Caco-2 (cell line): ENCODE data around the gene NFKBIA. TPM values are rescaled to one million over a fixed set of nuclear protein-coding genes. Genes with fewer than 3 reads are reported as not detected.

Experiments used
- BruUV-seq: library from RNA; stranded (reverse); fragments of 400-500 nt; replicated peaks from 2 replicates; lab custom pipeline; 2021; lab: Mats Ljungman, UMichigan
- CTCF ChIA-PET: fragments of 300-600 bp; sonication (Branson Sonifier 250); formaldehyde crosslinking; loops from one replicate; lab custom pipeline; 2022; ENCODE audit warnings: antibody characterized with exemption; lab: Charles Lee
- POLR2A ChIA-PET: fragments of 300-600 bp; sonication (Branson Sonifier 250); formaldehyde crosslinking; loops from one replicate; lab custom pipeline; 2022; ENCODE audit warnings: antibody characterized with exemption; lab: Charles Lee
- DNase-seq, 2 experiments: peaks; one replicate each; pipeline versions ENCODE4 v3.0.0 to v3.0.0-alpha.2; 2020 to 2022
- H3K27me3 ChIP-seq: replicated peaks from 2 replicates; pipeline ENCODE4 v1.6.0; 2011; ENCODE audit warnings: low read length; ENCODE audit not compliant: control insufficient read depth, insufficient read depth
- H3K36me3 ChIP-seq: 2 replicates; pipeline ENCODE4 v1.5.1; 2011; ENCODE audit warnings: low read length; ENCODE audit not compliant: control insufficient read depth, insufficient read depth
- H3K4me1 ChIP-seq: fragments of 250-450 bp; sonication (Bioruptor Pico); 2 replicates; pipeline ENCODE4 v1.5.1; 2020; ENCODE audit warnings: mild to moderate bottlenecking
- H3K4me3 ChIP-seq: 2 replicates; pipeline ENCODE4 v1.5.1; 2011; ENCODE audit warnings: low read depth, mild to moderate bottlenecking, control low read depth, low read length
- H3K9me3 ChIP-seq: fragments of 250-450 bp; sonication (Bioruptor Pico); 2 replicates; pipeline ENCODE4 v1.5.1; 2020; ENCODE audit warnings: mild to moderate bottlenecking, moderate library complexity
- H3K27ac Mint-ChIP-seq: one replicate; pipeline ENCODE4 v1.8.0; 2022; ENCODE audit warnings: mixed read lengths; ENCODE audit not compliant: unreplicated experiment
- H3K27me3 Mint-ChIP-seq: one replicate; pipeline ENCODE4 v1.8.0; 2022; ENCODE audit warnings: mixed read lengths; ENCODE audit not compliant: insufficient read depth, unreplicated experiment
- H3K36me3 Mint-ChIP-seq: one replicate; pipeline ENCODE4 v1.8.0; 2022; ENCODE audit warnings: mild to moderate bottlenecking, mixed read lengths; ENCODE audit not compliant: insufficient read depth, unreplicated experiment
- H3K4me1 Mint-ChIP-seq: one replicate; pipeline ENCODE4 v1.8.0; 2022; ENCODE audit warnings: low read depth, mixed read lengths; ENCODE audit not compliant: unreplicated experiment
- H3K4me3 Mint-ChIP-seq: one replicate; pipeline ENCODE4 v1.8.0; 2022; ENCODE audit warnings: mild to moderate bottlenecking, moderate library complexity, mixed read lengths; ENCODE audit not compliant: unreplicated experiment
- H3K9me3 Mint-ChIP-seq: one replicate; pipeline ENCODE4 v1.8.0; 2022; ENCODE audit warnings: mixed read lengths; ENCODE audit not compliant: unreplicated experiment
- CTCF ChIP-seq, 2 experiments: fragments of 200-600 bp in 1 of 2; IDR thresholded peaks; 1 replicate in 1 of 2; 2 replicates in 1 of 2; pipeline versions ENCODE4 v1.5.1 to v1.8.0; 2011 to 2022; ENCODE audit warnings: antibody characterized with exemption in 1 of 2, control low read depth in 1 of 2, inconsistent platforms in 1 of 2, low read depth in 1 of 2, low read length in 1 of 2, mild to moderate bottlenecking in 1 of 2, moderate library complexity in 1 of 2; ENCODE audit not compliant: insufficient read depth in 1 of 2, severe bottlenecking in 1 of 2, unreplicated experiment in 1 of 2
- intact Hi-C: fragments of 100-400 bp; cut with micrococcal nuclease; formaldehyde crosslinking; loops from one replicate; pipeline ENCODE4 v1.10.0; 2022; ENCODE audit not compliant: unreplicated experiment
- total RNA-seq: library from RNA; stranded (reverse); gene quantifications from 2 replicates; pipeline ENCODE4 v1.2.3, GENCODE V29; 2022

The NFKBIA gene
- total RNA-seq, 1 experiment from 2014 or later = 33.4 TPM

- no peak for TF ChIP-seq CTCF (IDR thresholded peaks at IDR 0.05; ENCODE audit: insufficient read depth in 1 of 2, low read depth in 1 of 2, low read length in 1 of 2, severe bottlenecking in 1 of 2, unreplicated experiment in 1 of 2)
- Histone ChIP-seq H3K27me3 (no peaks in the 10 kb centered on the region; the same call in 1 of the 2 replicates), H3K4me1 (peaks cover 13% of the 10 kb centered on the region), H3K4me3 (no peak overlapping the region), H3K36me3 (peaks cover 3% of the 10 kb centered on the region; the same call in 1 of the 2 replicates), H3K9me3 (no peaks in the 10 kb centered on the region)
- Mint-ChIP-seq H3K9me3 (no peaks in the 10 kb centered on the region), H3K27me3 (no peaks in the 10 kb centered on the region), H3K4me1 (peaks cover 9% of the 10 kb centered on the region), H3K27ac (no peak overlapping the region), H3K36me3 (peaks cover 27% of the 10 kb centered on the region), H3K4me3 (no peak overlapping the region)
- BruUV-seq = no TSS peak
- POLR2A ChIA-PET = no interaction called here
- CTCF ChIA-PET = no interaction called here
- intact Hi-C loops = loop anchor here (1.0 to 10.0 kb wide), 3 partner anchors 178 to 282 kb away; partner anchors contain the start of genes PPP2R3C and PRORP
- no peak for DNase-seq
These were observed 2.7 kb upstream of the NFKBIA start for GRCh38 chr14:35407306-35407630.

GRCh38 chr14:35406506-35407305 is 2.2 kb upstream of the NFKBIA start:
- Histone ChIP-seq H3K4me3 (no peak overlapping the region), H3K9me3 (no peaks in the 10 kb centered on the region), H3K4me1 (peaks cover 13% of the 10 kb centered on the region), H3K27me3 (no peaks in the 10 kb centered on the region; the same call in 1 of the 2 replicates), H3K36me3 (peaks cover 3% of the 10 kb centered on the region; the same call in 1 of the 2 replicates)
- Mint-ChIP-seq H3K4me1 (peaks cover 9% of the 10 kb centered on the region), H3K9me3 (no peaks in the 10 kb centered on the region), H3K27ac (no peak overlapping the region), H3K27me3 (no peaks in the 10 kb centered on the region), H3K36me3 (peaks cover 33% of the 10 kb centered on the region), H3K4me3 (no peak overlapping the region)
- intact Hi-C loops = loop anchor here (1.0 to 10.0 kb wide), 3 partner anchors 177 to 282 kb away; partner anchors contain the start of genes PPP2R3C and PRORP
- peak; percentile 71 to 80 for TF ChIP-seq CTCF (IDR thresholded peaks at IDR 0.05; ENCODE audit: insufficient read depth in 1 of 2, low read depth in 1 of 2, low read length in 1 of 2, severe bottlenecking in 1 of 2, unreplicated experiment in 1 of 2)
- POLR2A ChIA-PET = no interaction called here
- peak in 1 of 2 experiments; percentile 44 for DNase-seq
- no TSS peak for BruUV-seq
- CTCF ChIA-PET = interaction anchor here (1.3 kb wide), 1 partner anchor 75 kb away, joined by 3 read pairs; no protein-coding TSS in a partner anchor

- no peaks in the 10 kb centered on the region for H3K27me3 Mint-ChIP-seq
- Histone ChIP-seq H3K27me3 (no peaks in the 10 kb centered on the region; the same call in 1 of the 2 replicates), H3K4me3 (no peak overlapping the region), H3K4me1 (peaks cover 14% of the 10 kb centered on the region), H3K36me3 (peaks cover 3% of the 10 kb centered on the region; the same call in 1 of the 2 replicates), H3K9me3 (no peaks in the 10 kb centered on the region)
- peaks cover 9% of the 10 kb centered on the region for H3K4me1 Mint-ChIP-seq
- no peaks in the 10 kb centered on the region for H3K9me3 Mint-ChIP-seq
- no peak for TF ChIP-seq CTCF (IDR thresholded peaks at IDR 0.05; ENCODE audit: insufficient read depth in 1 of 2, low read depth in 1 of 2, low read length in 1 of 2, severe bottlenecking in 1 of 2, unreplicated experiment in 1 of 2)
- intact Hi-C loops = loop anchor here (10.0 kb wide), 1 partner anchor 281 kb away; the partner anchor contains the start of genes PPP2R3C and PRORP
- peaks cover 39% of the 10 kb centered on the region for H3K36me3 Mint-ChIP-seq
- CTCF ChIA-PET = interaction anchor here (0.9 to 2.6 kb wide), 4 partner anchors 73 to 191 kb away, joined by 3 to 13 read pairs (median 3); partner anchors contain the start of gene PSMA6
- peak overlapping the region; percentile 86 for H3K4me3 Mint-ChIP-seq
- no TSS peak for BruUV-seq
- no peak for DNase-seq
- POLR2A ChIA-PET = interaction anchor here (2.7 kb wide), 1 partner anchor 114 kb away, joined by 47 read pairs; the partner anchor contains the start of gene PSMA6
- no peak overlapping the region for H3K27ac Mint-ChIP-seq
These were observed 1.5 kb upstream of the NFKBIA start for GRCh38 chr14:35406090-35406489.
